GM21381 (cell line): ENCODE measurements around the gene KLK12.

Experiments
- ATAC-seq: cut with Tn5 transposase; IDR thresholded peaks from one replicate; pipeline ENCODE4 v1.9.1; 2021; ENCODE audit warnings: mild to moderate bottlenecking, moderate library complexity; ENCODE audit not compliant: unreplicated experiment

Gene KLK12

GRCh38 chr19:50983625-50984292, 51.0 kb downstream of the KLK12 start, which contains the start of gene KLK7:
TSS of gene KLK7 (minus strand) at chr19:50983917. CDS start at chr19:50982399, 1,518 bp downstream.
- ATAC-seq: no peak

- no peak for ATAC-seq
These were observed 52.6 kb downstream of the KLK12 start for GRCh38 chr19:50982186-50982585.

GRCh38 chr19:50981587-50982146, 53.1 kb downstream of the KLK12 start:
- ATAC-seq: no peak

- ATAC-seq: no peak
These were observed 54.6 kb downstream of the KLK12 start for GRCh38 chr19:50980208-50980607.

GRCh38 chr19:50979758-50980157, 55.0 kb downstream of the KLK12 start:
- no peak for ATAC-seq
